ENCODE data around the gene ATE1. TPM values are rescaled to one million over a fixed set of nuclear protein-coding genes. Genes with fewer than 3 reads are reported as not detected.

Gene ATE1
- total and polyA plus RNA-seq, 2 of the 4 experiments (the other 2 are of a cell fraction): 6.4 to 27.8 TPM

GRCh38 chr10:121710207-121710606 is 217.6 kb downstream of the ATE1 start:
- Histone ChIP-seq H2AK9ac (replicated peaks; ENCODE audit: low read depth, low read length, poor library complexity) (no peak overlapping the region), H2BK20ac (ENCODE audit: low read depth, low read length) (no peak overlapping the region), H4K5ac (ENCODE audit: low read depth, low read length) (no peak overlapping the region), H3K23ac (ENCODE audit: low read depth, low read length) (no peak overlapping the region), H3K79me1 (ENCODE audit: low read depth in 1 of 2, low read length in 2 of 2) (no peaks in the 10 kb centered on the region), H2AK5ac (ENCODE audit: low read depth, low read length) (no peak overlapping the region), H3K4me3 (ENCODE audit: insufficient read depth, low read depth, low read length) (no peak overlapping the region), H2AFZ (replicated peaks; ENCODE audit: low read length, poor library complexity) (no peak overlapping the region), H3K9me1 (ENCODE audit: insufficient read depth, low read length) (no peaks in the 10 kb centered on the region), H3K4me1 (ENCODE audit: control insufficient read depth, insufficient read depth, low read length) (no peaks in the 10 kb centered on the region), H3K4me2 (ENCODE audit: low read depth, low read length) (no peak overlapping the region), H4K91ac (ENCODE audit: insufficient read depth, low read depth, low read length) (no peak overlapping the region), H3K4ac (ENCODE audit: low read depth, low read length) (no peak overlapping the region), H3K18ac (ENCODE audit: low read depth, low read length) (no peak overlapping the region), H3K14ac (replicated peaks; ENCODE audit: low read depth, low read length) (no peak overlapping the region), H2BK120ac (ENCODE audit: low read depth, low read length) (no peak overlapping the region), H3K9me3 (ENCODE audit: control insufficient read depth, insufficient read depth, low read length) (no peaks in the 10 kb centered on the region), H2BK5ac (ENCODE audit: low read depth, low read length, poor library complexity, severe bottlenecking) (no peak overlapping the region), H4K8ac (ENCODE audit: low read depth in 2 of 2, low read length in 2 of 2) (no peak overlapping the region), H3K27ac (ENCODE audit: insufficient read depth, low read length) (no peak overlapping the region), H3K9ac (ENCODE audit: low read depth, low read length) (no peak overlapping the region), H3K56ac (ENCODE audit: extremely low read depth, insufficient read depth, low read length) (no peak overlapping the region), H3K27me3 (ENCODE audit: control insufficient read depth, insufficient read depth, low read length) (no peaks in the 10 kb centered on the region), H3K36me3 (ENCODE audit: control insufficient read depth, insufficient read depth, low read length) (no peaks in the 10 kb centered on the region), H2BK15ac (ENCODE audit: low read depth, low read length) (no peak overlapping the region), H4K20me1 (ENCODE audit: insufficient read depth, low read length) (no peaks in the 10 kb centered on the region)
- dilution Hi-C loops (cut with HindIII; ENCODE audit: low sequenced_read_pairs, unreplicated experiment): no loop called here
- BruUV-seq (replicated peaks): no TSS peak
- in situ Hi-C loops (cut with MboI; ENCODE audit: low sequenced_read_pairs): no loop called here
- DNase-seq (no peak), ATAC-seq (ENCODE audit: low read depth) (no peak)
- intact Hi-C loops (cut with micrococcal nuclease): no loop called here
- ChIA-PET POLR2A (ENCODE audit: unreplicated experiment) (no interaction called here), CTCF (no interaction called here)
- WGBS, 2 experiments (ENCODE audit: extremely low coverage in 2 of 2, insufficient read length in 1 of 2): no CpG with 5 or more reads among the region's 9 CpGs
- TF ChIP-seq RFX5 (IDR thresholded peaks at IDR 0.05; ENCODE audit: low read depth, low read length) (no peak), MAZ (IDR thresholded peaks at IDR 0.05; ENCODE audit: borderline replicate concordance, low read depth, low read length) (no peak), FOS (IDR thresholded peaks at IDR 0.05; ENCODE audit: low read depth, low read length) (no peak), CEBPB (IDR thresholded peaks at IDR 0.05; ENCODE audit: low read depth, low read length) (no peak), POLR2A (IDR thresholded peaks at IDR 0.05; ENCODE audit: low read depth, low read length) (no peak)
